Measurements from ENCODE around the gene HSPA12B.

HSPA12B gene

DNA sequence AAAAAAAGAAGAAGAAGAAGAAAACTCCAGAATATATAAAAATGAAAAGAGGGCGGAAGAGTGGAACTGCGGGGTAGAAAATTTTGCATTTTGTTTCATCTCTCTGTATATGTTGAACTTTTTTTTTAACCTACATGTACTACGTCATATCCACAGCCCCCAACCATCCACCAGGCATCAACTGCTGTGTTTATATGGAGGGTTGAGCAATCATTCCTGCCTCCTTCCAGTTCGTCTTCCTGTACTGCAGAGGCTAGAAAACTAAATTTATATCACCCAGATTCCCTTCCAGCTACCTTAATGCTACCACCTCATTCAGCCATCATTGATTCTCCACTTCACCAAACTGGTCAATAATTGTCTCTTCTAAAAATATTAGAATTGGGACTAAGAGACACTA, 10.6 kb upstream of the HSPA12B start:
- Histone ChIP-seq H3K27ac (ENCODE audit: low read depth, low read length, poor library complexity, severe bottlenecking) (no peak overlapping the region), H3K4me2 (ENCODE audit: low read length) (no peak overlapping the region)
- TF ChIP-seq, protein P1, sequence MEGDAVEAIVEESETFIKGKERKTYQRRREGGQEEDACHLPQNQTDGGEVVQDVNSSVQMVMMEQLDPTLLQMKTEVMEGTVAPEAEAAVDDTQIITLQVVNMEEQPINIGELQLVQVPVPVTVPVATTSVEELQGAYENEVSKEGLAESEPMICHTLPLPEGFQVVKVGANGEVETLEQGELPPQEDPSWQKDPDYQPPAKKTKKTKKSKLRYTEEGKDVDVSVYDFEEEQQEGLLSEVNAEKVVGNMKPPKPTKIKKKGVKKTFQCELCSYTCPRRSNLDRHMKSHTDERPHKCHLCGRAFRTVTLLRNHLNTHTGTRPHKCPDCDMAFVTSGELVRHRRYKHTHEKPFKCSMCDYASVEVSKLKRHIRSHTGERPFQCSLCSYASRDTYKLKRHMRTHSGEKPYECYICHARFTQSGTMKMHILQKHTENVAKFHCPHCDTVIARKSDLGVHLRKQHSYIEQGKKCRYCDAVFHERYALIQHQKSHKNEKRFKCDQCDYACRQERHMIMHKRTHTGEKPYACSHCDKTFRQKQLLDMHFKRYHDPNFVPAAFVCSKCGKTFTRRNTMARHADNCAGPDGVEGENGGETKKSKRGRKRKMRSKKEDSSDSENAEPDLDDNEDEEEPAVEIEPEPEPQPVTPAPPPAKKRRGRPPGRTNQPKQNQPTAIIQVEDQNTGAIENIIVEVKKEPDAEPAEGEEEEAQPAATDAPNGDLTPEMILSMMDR (IDR thresholded peaks at IDR 0.05; ENCODE audit: low read length): no peak
- TF ChIP-seq EZH2 (IDR thresholded peaks at IDR 0.05; ENCODE audit: borderline replicate concordance, low read length): no peak

DNA sequence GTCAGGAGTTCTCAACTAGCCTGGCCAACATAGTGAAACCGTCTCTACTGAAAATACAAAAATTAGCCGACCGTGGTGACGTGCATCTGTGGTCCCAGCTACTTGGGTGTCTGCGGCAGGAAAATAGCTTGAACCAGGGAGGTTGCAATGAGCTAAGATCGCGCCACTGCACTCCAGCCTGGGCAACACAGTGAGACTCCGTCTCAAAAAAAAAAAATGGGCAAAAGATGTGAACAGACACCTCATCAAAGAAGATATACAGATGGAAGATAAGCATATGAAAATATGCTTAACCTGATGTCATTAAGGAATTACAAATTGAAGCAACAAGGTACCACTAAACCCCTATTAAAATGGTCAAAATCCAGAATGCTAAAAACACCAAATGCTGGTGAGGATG, 9.2 kb upstream of the HSPA12B start:
- H3K36me3 ChIP-seq (ENCODE audit: insufficient read depth, low read length): no peaks in the 10 kb centered on the region
- no peaks in the 10 kb centered on the region for H3K79me2 ChIP-seq (ENCODE audit: insufficient read depth, low read length)
- H3K4me1 ChIP-seq (ENCODE audit: insufficient read depth, low read length, severe bottlenecking): no peaks in the 10 kb centered on the region
- H3K27me3 ChIP-seq (ENCODE audit: insufficient read depth, low read length): no peaks in the 10 kb centered on the region
- no peaks in the 10 kb centered on the region for H4K20me1 ChIP-seq (ENCODE audit: insufficient read depth, low read length)
- no peak overlapping the region for H3K4me2 ChIP-seq (ENCODE audit: low read length)
- H3K9ac ChIP-seq (ENCODE audit: low read length): no peak overlapping the region
- TF ChIP-seq EZH2 (IDR thresholded peaks at IDR 0.05; ENCODE audit: borderline replicate concordance, low read length): no peak
- TF ChIP-seq, protein P1 (IDR thresholded peaks at IDR 0.05; ENCODE audit: low read length): no peak
- H3K27ac ChIP-seq (ENCODE audit: low read depth, low read length, poor library complexity, severe bottlenecking): no peak overlapping the region
- no peak overlapping the region for H2AFZ ChIP-seq (ENCODE audit: low read length)
- H3K9me3 ChIP-seq (ENCODE audit: low read length): no peaks in the 10 kb centered on the region
- H3K9me2 ChIP-seq (ENCODE audit: low read depth, low read length): no peaks in the 10 kb centered on the region
- no peak overlapping the region for H3K4me3 ChIP-seq (ENCODE audit: low read depth, low read length, poor library complexity, severe bottlenecking)
- H3F3A ChIP-seq (ENCODE audit: insufficient read depth, low read length): no peaks in the 10 kb centered on the region

More for the DNA sequence above, 10.6 kb upstream of the HSPA12B start:
- H3K27me3 ChIP-seq (ENCODE audit: insufficient read depth, low read length): no peaks in the 10 kb centered on the region
- no peaks in the 10 kb centered on the region for H4K20me1 ChIP-seq (ENCODE audit: insufficient read depth, low read length)
- H3K4me3 ChIP-seq (ENCODE audit: low read depth, low read length, poor library complexity, severe bottlenecking): no peak overlapping the region
- H3K9me3 ChIP-seq (ENCODE audit: low read length): no peaks in the 10 kb centered on the region
- no peaks in the 10 kb centered on the region for H3K79me2 ChIP-seq (ENCODE audit: insufficient read depth, low read length)
- no peaks in the 10 kb centered on the region for H3K36me3 ChIP-seq (ENCODE audit: insufficient read depth, low read length)
- H3K9ac ChIP-seq (ENCODE audit: low read length): no peak overlapping the region
- no peak overlapping the region for H2AFZ ChIP-seq (ENCODE audit: low read length)
- H3F3A ChIP-seq (ENCODE audit: insufficient read depth, low read length): no peaks in the 10 kb centered on the region
- no peaks in the 10 kb centered on the region for H3K9me2 ChIP-seq (ENCODE audit: low read depth, low read length)
- no peaks in the 10 kb centered on the region for H3K4me1 ChIP-seq (ENCODE audit: insufficient read depth, low read length, severe bottlenecking)

DNA sequence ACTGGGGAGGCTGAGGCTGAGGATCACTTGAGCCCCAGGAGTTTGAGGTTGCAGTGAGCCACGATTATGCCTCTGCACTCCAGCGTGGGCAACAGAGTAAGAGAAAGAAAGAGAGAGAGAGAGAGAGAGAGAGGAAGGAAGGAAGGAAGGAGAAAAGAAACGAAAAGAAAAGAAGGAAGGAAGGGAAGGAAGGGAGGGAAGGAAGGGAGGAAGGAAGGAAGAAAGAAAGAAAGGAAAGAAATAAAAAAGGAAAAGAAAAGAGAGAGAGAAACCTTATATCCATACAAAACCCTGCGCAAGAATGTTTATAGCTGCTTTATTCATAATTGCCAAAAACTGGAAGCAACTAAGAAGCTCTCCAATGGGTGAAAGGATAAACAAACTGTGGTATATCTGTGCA, 8.1 kb upstream of the HSPA12B start:
- H3K4me2 ChIP-seq (ENCODE audit: low read length): no peak overlapping the region
- H3K9me3 ChIP-seq (ENCODE audit: low read length): no peaks in the 10 kb centered on the region
- no peak overlapping the region for H3K9ac ChIP-seq (ENCODE audit: low read length)
- TF ChIP-seq, protein P1 (IDR thresholded peaks at IDR 0.05; ENCODE audit: low read length): no peak
- TF ChIP-seq EZH2 (IDR thresholded peaks at IDR 0.05; ENCODE audit: borderline replicate concordance, low read length): no peak
- H3K79me2 ChIP-seq (ENCODE audit: insufficient read depth, low read length): no peaks in the 10 kb centered on the region
- no peaks in the 10 kb centered on the region for H3K4me1 ChIP-seq (ENCODE audit: insufficient read depth, low read length, severe bottlenecking)
- H2AFZ ChIP-seq (ENCODE audit: low read length): no peak overlapping the region
- no peaks in the 10 kb centered on the region for H3K9me2 ChIP-seq (ENCODE audit: low read depth, low read length)
- no peak overlapping the region for H3K4me3 ChIP-seq (ENCODE audit: low read depth, low read length, poor library complexity, severe bottlenecking)
- H4K20me1 ChIP-seq (ENCODE audit: insufficient read depth, low read length): no peaks in the 10 kb centered on the region
- H3K27me3 ChIP-seq (ENCODE audit: insufficient read depth, low read length): no peaks in the 10 kb centered on the region
- H3F3A ChIP-seq (ENCODE audit: insufficient read depth, low read length): no peaks in the 10 kb centered on the region
- H3K36me3 ChIP-seq (ENCODE audit: insufficient read depth, low read length): no peaks in the 10 kb centered on the region
- H3K27ac ChIP-seq (ENCODE audit: low read depth, low read length, poor library complexity, severe bottlenecking): no peak overlapping the region
